OCI-LY3 (cell line): Measurements from ENCODE around the gene RAB23.

Source experiments
- EZH2phosphoT487 ChIP-seq: fragments of 200-600 bp; shearing (Covaris generic); IDR thresholded peaks from 2 replicates; pipeline ENCODE4 v1.6.1; 2018; ENCODE audit warnings: antibody characterized with exemption, mixed run types, low read depth
- TF ChIP-seq, protein P1 (sequence below): fragments of 200-600, 300-600 bp; sonication (generic); IDR thresholded peaks from 2 replicates; pipeline ENCODE4 v1.5.1; 2014; ENCODE audit warnings: antibody characterized with exemption, low read length, low read depth

DNA sequence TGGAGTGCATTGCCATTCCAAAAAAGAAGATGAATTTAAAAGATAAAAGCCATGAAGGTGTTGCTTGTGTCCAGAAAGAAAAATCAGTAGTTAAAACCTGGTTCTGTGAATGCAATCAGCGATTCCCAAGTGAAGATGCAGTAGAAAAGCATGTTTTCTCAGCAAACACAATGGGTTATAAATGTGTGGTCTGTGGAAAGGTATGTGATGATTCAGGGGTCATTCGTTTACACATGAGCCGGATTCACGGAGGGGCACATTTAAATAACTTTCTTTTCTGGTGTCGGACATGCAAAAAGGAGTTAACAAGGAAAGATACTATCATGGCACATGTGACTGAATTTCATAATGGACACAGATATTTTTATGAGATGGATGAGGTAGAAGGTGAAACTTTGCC is 74.7 kb downstream of the RAB23 start:
- TF ChIP-seq, protein P1, sequence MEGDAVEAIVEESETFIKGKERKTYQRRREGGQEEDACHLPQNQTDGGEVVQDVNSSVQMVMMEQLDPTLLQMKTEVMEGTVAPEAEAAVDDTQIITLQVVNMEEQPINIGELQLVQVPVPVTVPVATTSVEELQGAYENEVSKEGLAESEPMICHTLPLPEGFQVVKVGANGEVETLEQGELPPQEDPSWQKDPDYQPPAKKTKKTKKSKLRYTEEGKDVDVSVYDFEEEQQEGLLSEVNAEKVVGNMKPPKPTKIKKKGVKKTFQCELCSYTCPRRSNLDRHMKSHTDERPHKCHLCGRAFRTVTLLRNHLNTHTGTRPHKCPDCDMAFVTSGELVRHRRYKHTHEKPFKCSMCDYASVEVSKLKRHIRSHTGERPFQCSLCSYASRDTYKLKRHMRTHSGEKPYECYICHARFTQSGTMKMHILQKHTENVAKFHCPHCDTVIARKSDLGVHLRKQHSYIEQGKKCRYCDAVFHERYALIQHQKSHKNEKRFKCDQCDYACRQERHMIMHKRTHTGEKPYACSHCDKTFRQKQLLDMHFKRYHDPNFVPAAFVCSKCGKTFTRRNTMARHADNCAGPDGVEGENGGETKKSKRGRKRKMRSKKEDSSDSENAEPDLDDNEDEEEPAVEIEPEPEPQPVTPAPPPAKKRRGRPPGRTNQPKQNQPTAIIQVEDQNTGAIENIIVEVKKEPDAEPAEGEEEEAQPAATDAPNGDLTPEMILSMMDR: no peak
- TF ChIP-seq EZH2phosphoT487: no peak
